Hematopoietic multipotent progenitor cell treated with erythropoietin and hydrocortisone succinate and interleukin-3 and kit ligand, for 4 days (in vitro differentiated cells): ENCODE results near the gene MRPL1.

Experiments
- DNase-seq: peaks from one replicate; pipeline ENCODE4 v3.0.0-alpha.2; 2015

MRPL1 gene

DNA sequence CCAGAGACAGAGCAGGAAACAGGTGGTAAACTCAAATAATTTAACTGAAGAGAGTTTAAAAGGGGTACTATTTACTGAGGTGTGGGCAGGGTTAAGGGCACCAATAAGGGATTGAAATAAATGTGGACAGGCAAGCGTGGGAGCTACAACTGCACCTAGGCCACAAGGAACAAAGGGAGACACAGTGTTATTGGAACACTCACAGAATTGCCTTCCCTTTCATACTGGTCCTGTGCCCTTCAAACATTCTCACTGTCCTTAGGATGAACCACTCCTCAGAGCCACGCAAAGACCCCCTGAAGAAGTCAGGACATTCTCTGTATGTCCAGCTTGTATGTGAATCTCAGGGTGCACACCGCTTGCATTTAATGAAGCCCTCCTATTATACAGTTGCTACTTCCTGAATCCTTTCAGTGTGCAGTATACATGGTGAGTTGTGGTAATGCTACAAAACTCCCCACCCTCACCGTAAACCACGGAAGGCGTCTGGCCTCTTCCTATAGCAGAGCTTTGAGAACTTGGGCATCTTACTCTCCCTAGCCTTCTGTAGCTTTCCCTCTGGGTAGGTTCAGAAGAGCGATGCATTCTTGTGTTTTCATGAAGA, 9.6 kb upstream of the MRPL1 start:
- peak; percentile 91 for DNase-seq

DNA sequence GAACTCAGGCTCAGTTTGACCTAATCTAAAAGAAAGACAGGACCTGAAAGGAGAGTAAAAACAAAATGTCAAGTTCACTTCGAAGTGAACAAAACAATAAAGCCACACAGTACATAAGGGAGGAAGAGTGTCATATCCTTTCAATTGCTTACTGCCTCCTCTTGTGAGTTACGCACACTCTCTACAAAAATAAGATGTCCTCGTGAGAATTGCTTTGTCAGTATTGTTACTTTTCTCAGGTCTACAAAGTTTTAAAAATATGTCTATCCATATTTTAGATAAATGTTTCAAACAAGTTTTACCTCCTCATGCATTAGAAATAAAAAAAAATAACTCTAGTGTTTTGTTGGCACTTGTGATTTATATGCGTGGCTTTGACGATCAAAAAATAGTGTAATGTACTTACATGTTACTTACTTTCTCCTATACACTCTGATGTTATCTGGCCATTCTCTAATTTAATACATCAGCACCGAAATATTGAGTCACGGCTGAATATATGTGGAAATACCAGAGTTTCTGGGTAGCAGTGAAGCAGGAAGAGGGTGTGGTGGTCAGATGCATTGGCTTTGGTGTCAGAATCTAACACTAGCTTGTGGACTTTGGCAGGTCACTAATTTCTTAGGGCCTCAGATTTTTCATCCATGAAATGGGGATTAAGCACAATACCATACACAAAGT, 8.1 kb upstream of the MRPL1 start:
- DNase-seq = peak; percentile 68

DNA sequence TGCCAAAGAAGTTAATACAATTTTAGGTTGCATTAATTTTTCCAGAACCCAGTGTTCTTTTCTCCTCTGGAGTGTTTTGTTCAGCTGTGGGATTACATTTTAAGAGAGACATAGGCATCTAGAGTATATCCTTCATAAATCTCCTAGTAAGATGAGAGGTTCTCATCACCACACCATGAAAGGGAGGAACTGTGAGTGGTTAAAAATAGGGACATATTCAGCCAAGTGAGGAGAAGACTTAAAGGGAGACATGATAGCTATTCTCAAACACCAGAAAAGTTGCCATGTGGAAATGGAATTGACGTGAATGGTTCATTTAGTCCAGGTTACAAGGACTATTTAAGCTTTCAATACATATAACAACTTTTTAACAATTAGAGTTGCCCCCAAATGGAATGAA, 6.5 kb upstream of the MRPL1 start:
- DNase-seq = no peak

DNA sequence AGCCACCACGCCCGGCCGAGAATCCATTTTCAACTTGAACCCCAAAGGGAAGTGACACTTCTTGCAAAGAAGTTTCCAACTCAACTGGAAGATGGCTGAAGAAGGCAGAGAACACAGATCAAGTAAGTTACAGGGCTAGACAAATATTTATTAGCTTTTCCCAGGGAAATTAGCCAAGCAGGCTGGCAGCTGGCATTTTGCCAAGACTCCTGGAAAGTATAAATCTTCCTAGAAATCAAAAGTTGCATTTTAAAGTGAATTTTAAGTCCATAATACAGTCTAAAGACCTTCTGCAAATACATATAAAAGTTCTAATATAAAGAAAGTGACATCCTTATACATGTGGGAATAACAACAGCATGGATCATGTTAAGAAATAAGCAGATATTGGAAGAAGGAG, 3.4 kb upstream of the MRPL1 start:
- DNase-seq = no peak

DNA sequence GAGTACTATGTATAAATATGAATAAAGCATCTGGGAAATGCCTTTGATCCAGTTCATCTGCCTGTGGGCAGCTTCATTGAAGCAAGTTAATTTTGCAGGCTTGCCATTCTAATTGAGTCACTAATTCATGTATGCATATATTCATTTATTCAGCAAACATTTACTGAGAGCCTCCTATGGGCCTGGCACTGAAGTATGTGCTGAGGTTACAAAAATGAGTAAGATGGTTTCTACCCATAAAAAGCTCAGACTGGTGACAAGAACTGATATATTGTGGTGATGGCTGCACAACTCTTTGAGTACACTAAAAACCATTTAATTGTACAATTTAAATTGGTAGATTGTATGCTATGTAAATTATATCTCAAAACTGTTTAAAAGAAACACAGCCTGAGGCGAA, 1.1 kb upstream of the MRPL1 start:
- no peak for DNase-seq

DNA sequence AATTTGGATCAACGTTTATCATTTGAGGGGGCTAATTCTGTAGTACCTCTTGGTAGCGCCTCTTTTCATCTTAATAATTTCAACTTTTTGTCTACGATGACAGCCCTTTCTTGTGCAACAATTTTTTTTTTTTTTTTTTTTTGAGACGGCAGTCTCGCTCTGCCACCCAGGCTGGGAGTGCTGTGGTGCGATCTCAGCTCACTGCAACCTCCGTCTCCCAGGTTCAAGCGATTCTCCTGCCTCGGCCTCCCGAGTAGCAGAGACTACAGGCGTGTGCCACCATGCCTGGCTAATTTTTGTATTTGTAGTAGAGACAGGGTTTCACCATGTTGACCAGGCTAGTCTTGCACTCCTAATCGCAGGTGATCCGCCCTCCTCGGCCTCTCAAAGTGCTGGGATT, 711 bp downstream of the MRPL1 start:
- DNase-seq = peak; percentile 54

DNA sequence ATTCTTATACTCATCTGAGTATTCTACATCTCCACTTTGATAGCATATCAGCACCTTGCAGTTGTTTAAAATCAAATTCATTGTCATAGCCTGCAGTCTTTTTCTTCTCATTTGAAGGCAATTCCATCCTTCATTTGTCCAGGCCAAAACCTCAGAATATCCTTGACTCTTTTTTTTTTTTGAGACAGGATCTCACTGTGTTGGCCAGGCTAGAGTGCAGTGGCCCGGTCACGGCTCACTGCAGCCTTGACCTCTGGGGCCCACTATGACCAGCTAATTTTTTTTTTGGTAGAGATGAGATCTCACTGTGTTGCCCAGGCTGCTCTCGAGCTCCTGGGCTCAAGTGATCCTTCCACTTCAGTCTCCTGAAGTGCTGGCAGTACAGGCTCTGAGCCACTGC, 2.6 kb downstream of the MRPL1 start:
- DNase-seq = no peak

DNA sequence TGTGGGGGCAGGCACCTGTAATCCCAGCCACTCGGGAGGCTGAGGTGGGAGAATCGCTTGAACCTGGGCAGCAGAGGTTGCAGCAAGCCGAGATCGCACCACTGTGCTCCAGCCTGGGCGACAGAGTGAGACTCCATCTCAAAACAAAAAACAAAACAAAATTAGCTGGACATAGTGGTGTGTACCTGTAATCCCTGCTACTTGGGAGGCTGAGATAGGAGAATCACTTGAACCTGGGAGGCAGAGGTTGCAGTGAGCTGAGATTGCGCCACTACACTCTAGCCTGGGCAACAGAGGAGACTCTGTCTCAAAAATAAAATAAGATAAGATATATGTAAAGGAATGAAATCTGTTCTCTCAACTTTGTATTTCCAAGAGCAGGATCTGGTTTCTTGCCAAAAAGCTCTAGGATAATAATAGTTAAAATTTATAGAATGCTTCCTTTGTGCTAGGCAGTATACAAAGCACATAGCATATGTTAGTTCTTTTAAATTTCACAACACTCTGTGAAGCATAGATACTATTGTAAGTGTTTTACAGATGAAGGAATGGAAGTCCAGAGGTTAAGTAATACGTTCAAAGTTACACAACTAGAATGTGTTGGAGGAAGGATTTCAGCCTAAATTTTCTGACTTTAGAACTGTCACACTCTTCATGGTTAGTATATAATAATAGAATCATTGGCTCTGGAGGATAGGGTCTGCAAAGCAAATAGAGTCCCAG, 10.3 kb downstream of the MRPL1 start:
- DNase-seq = no peak

DNA sequence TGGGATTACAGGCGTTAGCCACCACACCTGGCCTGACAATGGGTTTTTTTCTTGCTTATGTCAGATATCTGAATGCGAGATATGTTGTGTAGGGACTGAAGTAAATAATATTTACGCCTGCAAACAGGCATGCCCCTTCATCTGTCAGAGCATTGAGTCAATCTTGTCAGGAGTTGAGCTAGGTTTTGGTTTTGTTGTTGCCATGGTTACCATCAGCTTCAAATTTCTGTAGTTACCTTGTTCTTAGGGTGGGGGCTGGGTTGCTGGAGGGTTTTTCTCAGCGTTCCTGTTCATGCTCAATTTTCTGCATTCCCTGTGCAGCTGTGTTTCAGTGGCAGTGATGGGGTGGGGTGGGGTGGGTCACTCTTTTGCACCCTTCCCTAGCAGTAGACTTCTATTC, 14.5 kb downstream of the MRPL1 start:
- no peak for DNase-seq

DNA sequence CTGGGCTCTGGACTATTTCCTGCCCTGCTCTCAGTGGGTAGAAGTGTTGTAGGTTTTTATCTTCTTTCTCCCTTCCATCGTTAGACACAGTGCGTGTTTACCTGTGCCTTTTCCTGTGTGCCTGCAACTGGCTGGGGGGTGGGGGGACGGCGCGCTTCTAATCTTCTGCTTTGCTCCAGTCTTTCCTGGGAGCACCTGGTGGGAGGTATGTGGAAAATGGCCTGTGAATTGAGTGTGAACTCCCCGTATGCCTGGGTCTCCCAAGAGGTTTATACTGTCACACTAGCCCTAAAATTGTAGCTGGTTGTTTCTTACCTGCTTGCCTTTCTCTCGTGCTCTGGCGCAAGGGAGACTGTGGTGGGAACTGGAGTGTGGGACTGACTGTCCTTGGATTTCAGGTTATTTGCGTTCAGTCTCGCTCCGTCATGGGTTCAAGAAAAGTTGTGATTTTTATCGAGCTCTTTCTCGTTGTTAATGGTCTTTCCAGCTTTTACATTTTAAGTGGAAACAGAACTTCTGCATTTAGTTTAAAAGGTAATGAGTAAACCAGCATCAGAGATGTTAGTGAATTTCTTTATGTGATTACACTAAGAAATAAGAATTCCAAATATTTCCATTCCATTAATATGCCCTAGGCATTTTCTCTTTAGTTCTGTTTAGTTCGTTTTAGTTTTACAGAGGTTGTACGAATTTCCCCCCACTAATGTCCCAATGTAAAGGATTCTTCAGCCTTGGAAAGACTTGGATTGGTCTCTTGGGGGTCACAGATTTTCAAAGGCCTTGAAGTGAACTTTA, 15.3 kb downstream of the MRPL1 start:
- DNase-seq = no peak

DNA sequence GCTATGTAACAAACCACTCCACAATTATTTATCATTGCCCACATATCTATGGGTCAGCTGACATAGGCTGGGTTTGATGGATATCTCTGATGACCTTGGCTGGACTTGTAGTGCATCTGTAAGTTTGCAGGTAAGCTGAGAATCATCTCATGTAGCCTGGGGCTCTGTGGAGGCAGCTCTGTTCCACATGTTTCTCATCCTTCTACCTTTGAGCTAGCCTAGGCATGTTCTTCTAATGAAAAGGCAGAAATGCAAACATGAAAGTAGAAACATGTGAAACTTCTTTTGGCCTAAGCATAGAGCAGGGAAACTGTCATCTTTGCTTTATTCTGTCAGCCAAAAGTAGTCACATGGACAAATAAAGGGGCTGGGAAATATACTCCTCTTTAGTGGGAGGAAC, 18.2 kb downstream of the MRPL1 start:
- DNase-seq = no peak

DNA sequence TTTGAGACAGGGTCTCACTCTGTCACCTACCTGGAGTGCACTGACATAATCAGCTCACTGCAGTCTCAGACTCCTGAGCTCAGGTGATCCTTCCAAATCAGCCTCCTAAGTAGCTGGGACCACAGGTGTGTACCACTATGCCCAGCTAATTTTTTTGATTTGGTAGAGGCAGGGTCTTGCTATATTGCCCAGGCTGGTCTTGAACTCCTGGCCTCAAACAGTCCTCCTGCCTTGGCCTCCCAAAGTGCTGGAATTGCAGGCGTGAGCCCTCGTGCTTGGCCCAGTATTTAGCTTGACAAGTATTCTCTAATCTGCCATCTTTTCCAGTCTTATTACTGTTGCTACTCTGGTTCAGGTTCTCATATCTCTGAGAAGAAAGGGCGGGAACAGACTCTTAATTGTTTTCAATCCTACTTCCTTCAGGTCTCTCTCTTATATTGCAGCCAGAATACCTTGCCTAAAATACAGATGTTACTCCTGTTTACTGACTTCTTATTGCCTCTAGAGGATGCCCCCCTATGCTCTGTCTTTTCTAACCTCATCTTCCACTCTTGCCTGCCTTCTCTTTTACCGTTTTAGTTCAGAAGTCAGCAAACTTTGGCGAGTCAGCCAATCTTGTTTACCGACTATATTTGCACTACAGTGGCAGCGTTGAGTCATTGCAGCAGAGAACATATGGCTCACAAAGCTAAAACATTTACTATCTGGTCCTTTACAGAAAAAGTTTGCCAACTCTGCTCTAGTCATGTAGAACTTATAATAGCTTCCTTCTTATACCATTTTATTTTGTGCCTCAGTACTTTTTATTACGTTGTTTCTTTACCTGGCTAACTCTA, 19.0 kb downstream of the MRPL1 start:
- DNase-seq = peak; percentile 14

DNA sequence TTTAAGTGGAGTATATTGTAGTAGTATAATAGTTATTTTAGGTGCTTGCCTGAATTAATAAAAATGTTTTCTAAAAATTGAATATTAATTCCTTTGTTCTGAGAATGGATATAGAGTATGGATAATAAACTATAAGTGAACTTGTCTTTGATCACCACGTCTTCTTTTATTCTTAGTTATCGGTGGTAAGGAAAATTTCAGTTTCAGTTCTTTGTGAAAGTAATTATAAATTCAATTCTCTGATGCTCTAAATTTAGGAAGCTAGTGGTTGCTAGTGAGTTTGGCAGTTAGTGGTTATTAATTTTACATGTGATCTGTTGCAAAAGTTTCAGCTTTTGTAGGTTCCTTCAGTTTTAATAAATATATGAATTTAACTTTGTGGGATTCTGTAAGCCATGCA, 30.8 kb downstream of the MRPL1 start:
- DNase-seq = peak; percentile 16

DNA sequence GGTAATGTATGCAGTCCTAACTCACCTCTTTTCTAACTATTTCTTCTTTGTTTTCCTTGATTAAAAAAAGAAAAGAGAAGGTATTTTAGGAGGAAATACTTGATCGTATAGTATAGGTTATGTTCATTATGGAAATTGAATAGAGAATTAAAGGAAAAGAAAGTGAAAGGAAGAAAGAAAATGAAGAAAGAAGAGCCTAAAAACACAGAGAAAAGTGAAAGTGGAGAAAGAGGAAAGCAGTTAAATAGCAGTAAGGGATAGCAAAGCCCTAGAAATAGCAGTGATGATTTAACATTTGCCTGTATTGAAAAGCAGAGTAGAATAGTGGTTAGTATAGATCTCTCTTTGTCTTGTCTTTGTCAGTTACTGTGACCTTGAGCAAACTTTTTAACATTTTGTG, 37.0 kb downstream of the MRPL1 start:
- DNase-seq = no peak

DNA sequence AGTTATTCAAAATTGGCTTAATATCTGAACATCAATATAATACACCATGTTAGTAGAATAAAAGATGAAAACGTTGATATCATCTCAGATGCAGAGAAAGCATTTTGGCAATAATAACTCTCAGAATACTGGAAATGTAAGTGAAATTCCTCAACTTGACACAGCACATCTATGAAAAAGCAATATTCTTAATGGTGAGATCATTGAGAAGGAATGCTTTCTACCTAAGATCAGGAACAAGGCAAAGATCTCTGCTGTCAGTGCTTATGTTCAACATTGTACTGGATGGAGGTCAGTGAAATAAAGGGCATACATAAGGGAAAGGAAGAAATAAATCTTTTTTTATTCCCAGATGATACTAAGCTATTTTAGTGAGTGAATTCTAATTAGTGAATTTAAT, 40.6 kb downstream of the MRPL1 start:
- no peak for DNase-seq

DNA sequence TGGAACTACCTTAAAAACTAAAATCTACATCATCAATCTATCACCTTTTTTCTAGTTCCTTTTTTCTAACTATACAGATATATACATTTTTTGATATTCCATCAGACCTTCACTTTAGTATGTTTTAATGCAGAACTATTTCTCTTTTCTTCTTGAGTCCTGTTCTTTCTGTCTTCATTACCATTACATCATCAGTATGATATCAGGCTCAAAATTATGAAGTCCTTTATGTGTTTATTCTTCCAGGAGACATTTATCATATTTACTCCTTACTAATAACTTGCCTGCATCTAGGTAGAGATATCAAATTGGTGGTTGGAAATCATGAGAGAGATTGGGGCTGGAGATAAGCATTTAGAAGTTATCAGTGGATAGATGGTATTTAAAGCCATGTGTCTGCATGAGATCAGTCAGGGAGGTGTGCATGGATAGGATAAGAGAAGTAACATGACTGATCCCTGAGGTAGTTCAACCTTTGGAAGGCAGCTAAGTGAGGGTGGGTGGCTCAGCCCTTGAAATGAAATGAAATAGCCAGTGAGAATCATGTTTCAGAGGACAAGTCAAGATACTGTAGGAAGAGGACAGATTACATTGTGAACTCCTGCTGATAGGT, 43.1 kb downstream of the MRPL1 start:
- peak; percentile 46 for DNase-seq

DNA sequence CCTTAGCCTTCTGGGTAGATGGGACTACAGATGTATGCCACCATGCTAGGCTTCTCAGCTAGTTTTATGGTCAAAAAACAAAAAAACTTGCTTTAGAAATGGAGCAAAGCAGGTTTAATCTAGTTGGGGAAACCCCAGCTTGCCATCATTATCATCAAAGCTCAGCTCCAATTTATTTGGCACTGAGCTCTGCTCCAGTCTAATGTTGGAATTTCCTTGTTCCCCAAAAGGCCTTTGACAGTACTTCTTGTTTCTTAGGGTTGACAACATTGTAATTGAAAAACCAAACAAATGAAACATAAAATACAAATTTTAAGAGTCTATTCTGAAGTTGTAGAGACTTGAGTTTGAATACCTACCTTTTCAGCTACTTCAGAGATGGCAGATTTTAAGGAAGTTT, 48.0 kb downstream of the MRPL1 start:
- no peak for DNase-seq

DNA sequence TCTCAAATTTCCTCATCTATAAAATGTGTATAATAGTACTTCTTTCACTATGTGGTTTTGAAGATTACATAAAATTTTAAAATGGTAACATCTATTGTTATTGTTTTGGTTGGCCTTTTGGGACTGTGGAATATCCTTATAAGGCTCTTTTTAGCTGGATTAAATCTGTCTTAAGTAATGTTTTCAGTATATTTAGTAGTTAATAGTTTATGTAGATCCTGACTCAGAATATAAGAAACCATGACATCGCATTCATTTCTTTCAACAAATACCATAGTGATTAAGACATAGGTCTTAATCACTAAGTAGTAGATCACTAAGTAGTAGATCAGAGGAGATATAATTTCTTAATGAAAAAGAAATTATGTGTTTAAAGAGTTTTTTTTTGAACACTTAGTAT, 48.5 kb downstream of the MRPL1 start:
- DNase-seq = no peak

DNA sequence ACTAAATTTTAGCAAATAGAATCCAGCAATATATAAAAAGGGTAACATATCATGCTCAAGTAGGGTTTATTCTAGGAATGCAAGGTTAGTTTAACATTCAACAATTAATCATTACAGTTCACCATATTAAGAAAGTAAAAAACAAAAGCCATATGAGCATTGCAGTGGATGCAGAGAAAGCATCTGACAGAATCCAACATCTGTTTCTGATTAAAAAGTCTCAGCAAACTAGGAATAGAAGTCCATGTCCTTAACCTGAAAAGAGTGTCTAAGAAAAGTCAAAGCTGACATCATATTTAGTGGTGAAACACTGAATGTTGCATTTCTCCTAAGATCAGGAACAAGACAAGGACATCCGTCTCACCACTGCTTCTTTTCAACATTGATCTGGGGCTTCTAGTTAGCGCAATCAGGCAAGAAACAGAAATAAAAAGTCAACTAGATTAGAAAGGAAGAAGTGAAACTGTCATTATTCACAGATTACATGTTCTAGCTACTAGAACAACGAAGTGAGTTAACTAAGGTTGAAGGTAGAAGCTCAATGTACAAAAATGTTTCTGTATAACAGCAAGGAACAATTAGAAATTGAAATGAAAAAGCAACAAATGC, 49.3 kb downstream of the MRPL1 start:
- DNase-seq = no peak

DNA sequence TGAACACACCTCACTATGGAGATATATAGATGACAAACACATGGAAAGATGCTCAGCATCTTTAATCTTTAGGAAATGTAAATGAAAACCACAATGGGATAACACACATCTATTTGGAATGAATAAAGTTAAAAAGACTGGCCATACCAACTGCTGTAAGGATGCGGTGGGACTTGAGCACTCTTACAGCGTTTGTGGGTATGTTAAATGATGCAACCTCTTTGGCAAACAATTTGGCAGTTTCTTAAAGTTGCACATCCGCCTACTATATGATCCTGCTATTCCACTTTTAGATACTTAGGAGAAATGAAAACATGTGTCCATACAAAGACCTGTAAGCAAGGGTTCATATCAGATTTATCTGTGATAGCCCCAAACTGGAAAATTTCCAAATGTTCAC, 50.7 kb downstream of the MRPL1 start:
- no peak for DNase-seq

DNA sequence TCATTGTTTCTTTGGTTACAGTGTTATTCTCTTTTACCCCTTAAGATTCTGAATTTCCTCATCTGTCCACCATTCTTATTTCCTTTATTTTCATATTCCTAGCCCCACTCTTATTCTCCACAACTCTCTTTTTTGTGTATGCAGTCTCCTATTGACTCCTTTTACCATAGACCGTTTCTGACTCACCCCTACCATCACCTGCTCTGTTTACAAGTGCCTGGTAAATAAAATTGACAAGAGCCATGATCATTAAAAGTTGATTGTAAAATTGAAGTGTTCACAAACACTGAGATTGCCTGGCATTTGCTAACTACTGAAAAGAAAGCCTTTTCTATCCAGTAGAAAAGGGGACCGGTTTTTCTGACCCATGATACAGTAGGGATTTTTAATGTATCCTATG, 54.4 kb downstream of the MRPL1 start:
- no peak for DNase-seq

DNA sequence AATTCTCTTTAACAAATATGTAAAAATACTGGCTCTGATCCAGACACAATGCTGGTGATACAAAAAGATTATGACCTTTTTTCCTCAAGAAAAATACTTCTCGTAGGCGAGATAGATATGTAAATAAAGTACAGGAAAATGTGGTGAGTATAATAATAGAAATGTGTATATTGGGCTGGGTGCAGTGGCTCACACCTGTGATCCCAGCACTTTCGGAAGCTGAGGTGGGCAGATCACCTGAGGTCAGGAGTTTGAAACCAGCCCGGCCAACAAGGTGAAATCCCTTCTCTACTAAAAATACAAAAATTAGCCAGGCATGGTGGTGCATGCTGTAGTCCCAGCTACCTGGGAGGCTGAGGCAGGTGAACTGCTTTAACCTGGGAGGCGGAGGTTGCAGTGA, 55.0 kb downstream of the MRPL1 start:
- no peak for DNase-seq
